EL (cell line): ENCODE data around the gene IGLL1.
"Not testable (repeated sequence)": the region's sequence is repeated elsewhere in the genome, so short reads cannot be mapped to it uniquely, and the experiment has no call there.

Experiments
- DNase-seq: peaks from one replicate; pipeline ENCODE4 v3.0.0-alpha.2; 2016

IGLL1 gene

DNA sequence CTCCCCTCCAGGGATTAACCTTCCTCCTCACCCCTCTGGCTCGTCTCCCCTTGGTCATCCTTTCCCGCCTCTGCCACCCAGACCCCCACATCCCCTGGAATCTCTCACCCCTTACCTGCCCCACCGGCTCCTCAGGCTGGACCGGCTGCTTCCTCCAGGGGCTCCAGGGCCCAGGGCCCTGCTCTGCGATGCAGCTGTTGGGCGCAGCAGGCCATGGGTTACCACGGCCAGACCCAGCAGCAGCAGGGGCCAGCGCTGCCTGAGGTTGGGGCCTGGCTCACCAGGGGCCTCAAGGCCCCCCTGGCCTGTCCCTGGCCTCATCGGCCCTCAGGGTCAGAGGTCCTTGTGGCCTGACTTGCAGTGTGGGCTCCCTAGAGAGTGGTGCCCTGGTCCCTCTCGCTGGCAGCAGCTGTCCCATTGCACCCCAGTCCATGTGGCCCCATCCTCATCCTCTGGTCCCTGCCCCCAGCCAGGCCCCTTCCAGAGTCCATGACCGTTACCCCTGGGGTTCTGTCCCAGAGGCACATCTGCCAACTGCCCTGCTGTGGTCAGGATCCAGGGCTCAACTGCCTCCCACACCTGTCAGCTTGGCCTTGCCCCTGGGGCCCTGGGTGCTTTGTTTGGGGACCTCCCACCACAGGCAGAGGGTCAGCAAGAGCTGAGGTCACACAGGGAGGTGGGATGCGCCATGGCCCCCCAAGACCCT is at the start of gene IGLL1:
TSS of gene IGLL1 (minus strand) at position 421 of the 706 bp plus-strand sequence. CDS start at position 321, 100 bp downstream.
- DNase-seq, result no peak

- DNase-seq, result not testable (repeated sequence)
Measured at GRCh38 chr22:23628056-23628743, 48.1 kb upstream of the IGLL1 start.

- DNase-seq, result peak; percentile 43
Measured at GRCh38 chr22:23627401-23628055, 47.4 kb upstream of the IGLL1 start.

- DNase-seq, result no peak
Measured at GRCh38 chr22:23626286-23626975, 46.3 kb upstream of the IGLL1 start.

DNA sequence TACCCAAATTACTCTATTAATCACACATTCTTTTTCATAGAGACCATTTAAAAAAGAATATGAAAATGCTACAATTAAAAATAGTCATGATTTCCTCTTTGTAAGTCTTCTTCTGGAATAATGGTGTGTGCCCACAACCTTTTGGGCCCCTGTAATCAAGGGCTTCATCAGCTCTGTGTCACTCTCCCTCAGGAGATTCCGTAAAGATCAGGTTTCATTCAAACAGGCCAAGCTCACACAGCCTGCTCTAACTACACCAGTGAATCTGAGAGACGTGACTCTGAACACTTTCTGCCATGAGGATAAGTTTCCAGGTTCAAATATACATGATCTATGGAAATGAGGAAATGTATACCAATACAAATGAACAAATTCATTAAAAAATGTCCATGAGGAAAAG is 42.5 kb upstream of the IGLL1 start:
- DNase-seq, result no peak

DNA sequence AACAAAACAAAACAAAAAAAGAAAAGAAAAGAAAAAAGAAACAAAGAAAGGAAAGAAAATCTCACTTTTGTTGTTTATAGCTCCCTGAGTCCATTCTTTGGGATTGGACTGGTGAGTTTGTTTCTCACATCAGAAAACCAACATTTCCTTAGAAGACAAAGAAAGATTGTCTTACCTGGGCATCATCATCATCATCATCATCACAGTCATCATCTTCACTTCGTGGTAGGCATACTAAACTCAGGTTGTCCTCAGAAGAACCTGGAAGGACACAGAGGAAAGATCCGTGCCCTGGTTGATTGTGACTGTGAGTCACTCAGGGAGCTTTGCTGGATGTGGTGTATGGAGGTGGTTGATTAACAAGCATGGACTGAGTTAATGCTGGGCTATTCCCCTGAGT is 41.8 kb upstream of the IGLL1 start:
- DNase-seq, result not testable (repeated sequence)

- no peak for DNase-seq
Measured at GRCh38 chr22:23621082-23621780, 41.1 kb upstream of the IGLL1 start.

DNA sequence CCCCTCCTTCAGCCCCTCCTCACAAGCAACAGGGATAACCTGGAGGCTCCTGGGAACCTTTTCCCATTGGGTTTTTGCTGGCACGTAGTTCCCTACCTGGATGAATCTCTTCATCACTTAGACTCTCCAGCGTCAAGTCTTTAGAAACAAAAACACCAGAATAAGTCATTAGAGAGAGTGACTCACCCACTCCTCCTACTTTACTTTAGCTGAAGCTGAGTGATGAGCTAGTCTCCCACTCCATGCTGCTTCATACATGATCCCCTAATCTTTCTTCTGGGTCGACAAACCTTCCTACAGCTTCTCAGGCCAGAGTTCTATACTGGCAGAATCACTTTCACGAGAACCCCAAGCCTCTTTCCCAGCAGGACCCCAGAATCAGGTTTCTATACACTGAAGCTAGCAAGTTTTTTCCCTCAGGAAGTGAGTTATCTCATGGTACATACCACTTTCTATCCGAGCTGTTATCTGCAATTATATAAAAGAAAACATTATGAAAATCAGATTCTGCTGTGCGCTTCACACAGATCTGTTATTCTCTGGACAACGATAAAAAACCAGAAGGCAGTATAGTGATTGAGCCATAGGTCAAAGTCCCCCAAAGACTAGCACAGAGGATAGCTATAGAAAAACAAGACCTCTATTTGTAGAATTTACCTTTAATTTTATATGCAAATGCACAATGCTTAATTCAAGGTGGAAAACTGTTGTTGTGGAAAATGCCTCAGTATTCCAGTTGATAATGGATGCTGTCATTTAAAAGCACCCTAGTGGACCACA is 33.3 kb upstream of the IGLL1 start:
- no peak for DNase-seq

- DNase-seq, result no peak
Measured at GRCh38 chr22:23609983-23610781, 30.1 kb upstream of the IGLL1 start.

GRCh38 chr22:23608583-23608982 is 28.5 kb upstream of the IGLL1 start:
- peak; percentile 21 for DNase-seq

DNA sequence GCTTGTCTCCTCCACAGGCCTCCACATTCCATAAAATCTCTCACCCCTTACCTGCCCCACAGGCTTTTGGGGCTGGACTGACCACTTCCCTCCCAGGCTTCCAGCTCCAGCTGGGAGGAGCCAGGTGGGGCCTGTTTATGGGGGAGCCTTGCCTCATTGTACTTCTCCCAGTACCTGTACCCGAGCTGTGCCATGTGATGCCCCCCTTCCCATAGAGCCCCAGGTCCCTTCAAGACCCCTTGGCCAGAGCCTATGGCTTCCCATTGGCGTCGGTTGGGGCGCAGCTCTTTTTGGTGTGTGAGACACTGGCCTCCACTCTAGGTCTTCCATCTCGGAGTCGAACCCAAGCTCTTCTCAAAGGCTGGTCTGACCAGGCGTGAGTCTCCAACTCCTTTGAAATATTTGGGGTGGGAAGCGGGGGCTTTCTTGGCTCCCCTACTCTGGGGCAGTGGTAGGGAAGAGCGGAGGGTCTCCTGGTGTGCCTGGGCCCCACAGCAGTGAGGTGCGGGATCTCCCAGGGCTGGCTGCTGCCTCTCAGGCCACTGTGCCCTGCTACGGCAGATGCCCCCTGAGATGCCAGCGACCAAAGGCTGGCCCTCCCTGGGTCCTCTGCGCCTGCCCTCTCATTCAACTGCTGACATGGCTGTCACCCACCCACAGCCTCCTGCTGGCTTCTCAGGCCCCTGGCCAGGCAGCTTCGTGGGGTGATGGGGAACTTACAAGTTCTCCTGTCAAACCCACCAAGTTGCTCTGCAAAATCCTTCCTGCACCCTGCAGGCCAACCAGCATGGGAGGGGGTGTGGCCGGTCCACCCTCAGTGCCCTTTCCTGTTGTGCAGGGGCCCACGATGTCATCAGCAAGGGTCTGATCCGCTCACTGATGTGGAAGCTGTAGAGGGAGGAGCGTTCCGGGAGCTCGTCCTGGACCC is 26.4 kb upstream of the IGLL1 start:
- DNase-seq, result no peak

DNA sequence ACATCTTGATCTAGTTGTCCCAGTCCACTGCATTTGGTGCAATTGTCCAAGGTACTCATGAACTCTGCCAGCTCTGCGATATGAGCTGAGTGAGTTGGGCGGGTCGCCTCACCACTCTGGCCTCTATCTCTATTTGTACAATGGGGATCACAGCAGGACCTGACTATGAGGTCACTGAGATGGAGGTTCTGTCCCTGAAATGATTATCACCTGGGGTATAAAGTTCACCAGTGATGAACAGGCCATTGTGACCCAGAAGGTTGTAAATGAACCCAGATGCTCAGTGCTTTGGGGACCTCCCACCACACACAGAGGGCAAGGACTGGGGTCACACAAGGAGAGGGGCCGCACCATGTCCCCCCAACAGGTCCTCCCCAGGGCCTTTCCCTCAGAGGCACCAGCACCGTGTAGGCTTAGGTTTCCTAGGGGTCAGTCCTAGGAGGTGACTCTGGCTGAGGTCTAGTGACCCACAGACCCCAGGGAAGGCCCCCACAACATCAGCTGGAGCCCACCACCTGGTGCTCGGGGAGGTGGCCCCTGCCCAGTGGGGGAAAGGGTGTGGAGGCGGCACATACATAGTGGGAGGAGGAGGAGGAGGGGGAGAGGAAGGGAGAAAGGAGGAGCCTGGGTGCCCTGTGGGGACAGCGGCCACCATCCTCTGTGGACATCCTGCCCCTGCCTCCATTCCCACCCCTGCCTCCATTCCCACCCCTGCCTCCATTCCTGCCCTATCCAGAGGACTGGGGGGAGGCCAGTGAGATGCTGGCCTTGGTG is 25.0 kb upstream of the IGLL1 start:
- DNase-seq, result no peak

DNA sequence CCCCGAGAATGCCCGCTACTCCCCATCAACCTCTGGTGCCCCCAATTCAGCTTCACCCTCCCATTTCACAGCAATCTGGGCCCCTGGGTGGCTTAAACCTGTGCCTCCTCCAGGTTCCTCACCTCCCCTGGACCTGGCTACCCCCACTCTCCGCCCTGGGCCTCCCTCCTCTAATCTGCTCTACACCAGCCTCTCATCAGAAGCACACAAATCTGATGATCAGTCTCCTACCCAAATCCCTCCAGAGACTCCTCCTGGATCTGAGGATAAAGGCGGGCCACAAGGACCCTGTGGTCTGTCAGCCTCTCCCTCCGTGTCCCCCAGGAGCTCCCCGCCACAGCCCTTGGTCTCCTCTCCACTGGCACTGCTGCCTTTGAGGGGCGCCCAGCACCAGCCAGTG is 23.2 kb upstream of the IGLL1 start:
- no peak for DNase-seq

- no peak for DNase-seq
Measured at GRCh38 chr22:23598805-23599518, 18.9 kb upstream of the IGLL1 start.

GRCh38 chr22:23597576-23598268 is 17.6 kb upstream of the IGLL1 start:
- not testable (repeated sequence) for DNase-seq

- not testable (repeated sequence) for DNase-seq
Measured at GRCh38 chr22:23595904-23596303, 15.8 kb upstream of the IGLL1 start.

DNA sequence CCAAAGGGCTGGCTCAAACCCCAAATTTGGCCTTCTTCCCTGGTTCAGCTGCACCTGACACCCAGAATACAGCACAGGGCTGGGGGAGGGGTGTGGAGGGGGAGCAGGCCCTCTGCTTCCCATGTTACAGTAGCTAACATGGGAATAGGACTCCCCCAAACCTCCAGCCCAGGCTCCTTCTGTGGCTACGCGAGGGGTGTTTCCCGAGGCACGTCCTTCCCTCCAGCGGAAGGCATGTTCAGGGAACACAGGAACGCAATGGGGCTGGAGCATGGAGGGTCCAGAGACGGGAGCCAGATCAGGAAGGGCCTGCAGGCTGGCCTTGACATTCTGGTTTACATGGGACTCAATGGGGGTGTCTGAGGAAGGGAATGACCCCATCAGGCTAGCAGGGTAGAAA is 11.8 kb upstream of the IGLL1 start:
- DNase-seq, result no peak
